GM18858 (cell line): ENCODE data around the gene ADCY5.

Experiments
- ATAC-seq: cut with Tn5 transposase; IDR thresholded peaks from one replicate; pipeline ENCODE4 v1.9.1; 2021; ENCODE audit not compliant: unreplicated experiment

Gene ADCY5

GRCh38 chr3:123372686-123373473 is 76.0 kb downstream of the ADCY5 start:
- no peak for ATAC-seq

GRCh38 chr3:123371859-123372685 is 76.8 kb downstream of the ADCY5 start:
- no peak for ATAC-seq

- ATAC-seq, result no peak
Measured at GRCh38 chr3:123371426-123371825, 77.5 kb downstream of the ADCY5 start.

- ATAC-seq, result no peak
Measured at GRCh38 chr3:123370819-123371218, 78.1 kb downstream of the ADCY5 start.

DNA sequence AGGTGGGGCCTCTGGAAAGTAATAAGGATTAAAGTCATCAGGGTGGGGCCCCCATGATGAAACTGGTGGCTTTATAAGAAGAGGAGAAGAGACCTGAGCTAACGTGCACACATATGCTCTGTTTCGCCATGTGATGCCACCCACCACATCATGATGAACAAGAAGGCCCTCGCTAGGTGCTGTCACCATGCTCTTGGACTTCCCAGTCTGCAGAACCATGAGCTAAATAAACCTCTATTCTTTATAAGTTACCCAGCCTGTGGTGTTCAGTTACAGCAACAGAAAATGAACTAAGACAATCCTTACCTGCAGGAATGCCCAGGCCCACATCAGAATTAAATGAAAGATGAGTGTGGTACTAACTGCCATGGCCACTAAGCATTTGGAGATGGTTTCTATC is 79.8 kb downstream of the ADCY5 start:
- ATAC-seq, result no peak

DNA sequence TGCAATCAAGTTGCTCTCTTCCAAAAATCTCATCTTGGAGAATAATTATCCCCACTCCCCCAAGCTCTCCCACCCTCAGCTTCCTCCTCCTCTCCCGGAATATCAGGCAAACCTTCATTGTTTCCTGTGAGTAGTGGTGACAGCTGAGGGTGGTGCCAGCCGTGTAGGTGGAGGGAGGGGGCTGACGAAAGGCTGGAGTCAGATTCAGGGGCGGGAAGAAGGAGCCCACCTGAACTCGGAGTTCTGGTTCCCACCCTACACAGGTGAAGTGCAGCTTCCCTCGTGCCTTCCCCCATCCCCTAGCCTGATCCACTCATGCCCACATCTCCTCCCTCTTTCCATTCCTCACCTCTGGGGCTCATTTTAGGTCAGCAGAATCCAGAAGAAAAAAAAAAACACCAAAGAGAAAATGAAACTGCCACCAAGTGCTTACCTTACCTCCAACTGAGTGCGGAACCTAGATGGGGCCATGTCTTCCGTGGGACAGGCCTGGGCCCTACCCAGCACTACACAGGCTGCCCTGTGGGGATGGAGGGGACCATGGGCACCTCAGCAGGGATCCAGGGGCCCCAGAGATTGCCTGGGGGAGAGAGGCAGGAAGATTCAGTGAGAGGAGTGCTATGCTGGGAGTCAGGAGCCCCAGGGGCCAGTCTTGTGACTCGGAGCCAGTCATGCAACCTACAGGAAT is 81.3 kb downstream of the ADCY5 start:
- ATAC-seq, result no peak

GRCh38 chr3:123365450-123366143 is 83.3 kb downstream of the ADCY5 start:
- no peak for ATAC-seq

DNA sequence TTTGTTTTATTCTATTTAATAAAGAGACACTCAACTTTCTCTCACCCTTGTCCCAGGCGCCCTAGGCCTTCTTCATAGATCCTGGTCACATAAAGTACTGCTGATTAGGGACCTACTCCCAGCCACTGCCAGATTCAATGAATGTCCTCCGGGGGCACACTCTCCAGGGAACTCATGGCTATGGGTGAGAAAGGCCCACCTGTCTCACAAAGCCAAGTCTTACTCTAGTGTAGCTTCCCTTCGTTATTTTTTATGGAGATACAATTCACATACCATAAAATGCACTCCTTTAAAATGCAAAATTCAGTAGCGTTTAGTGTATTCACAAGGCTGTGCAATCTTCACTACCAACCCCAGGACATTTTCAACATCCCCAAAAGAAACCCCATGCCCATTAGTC is 87.8 kb downstream of the ADCY5 start:
- no peak for ATAC-seq

- no peak for ATAC-seq
Measured at GRCh38 chr3:123357275-123357674, 91.6 kb downstream of the ADCY5 start.

- ATAC-seq, result no peak
Measured at GRCh38 chr3:123353850-123354233, 95.0 kb downstream of the ADCY5 start.

DNA sequence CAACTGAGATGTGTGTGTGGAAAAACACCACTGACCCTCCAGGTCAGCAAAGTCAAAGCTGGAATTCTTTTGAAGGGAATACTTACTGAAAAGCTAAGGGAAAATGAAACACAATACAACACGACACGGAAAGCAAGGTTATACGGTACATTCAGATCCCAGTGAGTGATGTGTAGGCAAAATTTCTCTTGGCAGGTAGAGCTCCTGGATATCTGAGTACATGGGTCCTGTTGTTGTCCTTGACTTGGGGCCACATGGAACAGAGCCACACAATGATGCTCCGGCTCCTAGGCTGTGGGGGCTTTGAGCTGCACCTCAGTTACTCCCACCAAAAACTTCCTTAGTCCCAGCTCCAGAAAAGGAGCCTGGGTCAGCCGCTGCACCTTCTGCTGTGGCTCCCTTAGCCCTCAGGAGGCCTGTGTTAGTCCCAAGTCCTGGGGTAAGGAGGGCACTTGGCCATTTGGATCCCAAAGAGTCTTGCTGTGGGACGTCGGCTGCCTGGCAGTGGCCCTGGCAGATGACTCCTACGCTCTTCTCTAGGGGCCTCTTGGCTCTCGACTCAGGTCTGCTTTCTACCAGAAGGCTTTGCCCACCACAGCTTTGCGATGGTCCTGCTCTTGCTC is 95.6 kb downstream of the ADCY5 start:
- no peak for ATAC-seq

DNA sequence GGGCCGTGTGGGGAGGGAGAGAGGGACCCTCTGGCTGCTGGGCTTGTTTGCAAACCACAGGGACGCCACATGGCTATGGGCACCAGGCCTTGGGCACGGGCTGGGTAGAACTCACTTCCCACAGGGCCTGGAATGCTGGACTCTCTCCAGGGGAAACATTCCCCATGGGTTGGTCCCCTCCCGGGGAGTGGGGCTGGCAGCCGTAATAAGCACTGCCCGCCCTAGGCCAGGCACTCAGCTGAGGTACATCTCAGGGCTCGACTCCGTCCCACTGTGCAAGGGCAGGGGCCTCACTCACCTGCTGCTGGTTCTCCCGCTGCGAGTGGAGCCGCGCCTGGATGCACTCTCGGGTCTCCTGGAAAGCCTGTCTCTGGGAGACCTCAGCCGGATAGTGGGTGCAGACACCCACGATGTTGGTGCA is 96.7 kb downstream of the ADCY5 start:
- ATAC-seq, result no peak

DNA sequence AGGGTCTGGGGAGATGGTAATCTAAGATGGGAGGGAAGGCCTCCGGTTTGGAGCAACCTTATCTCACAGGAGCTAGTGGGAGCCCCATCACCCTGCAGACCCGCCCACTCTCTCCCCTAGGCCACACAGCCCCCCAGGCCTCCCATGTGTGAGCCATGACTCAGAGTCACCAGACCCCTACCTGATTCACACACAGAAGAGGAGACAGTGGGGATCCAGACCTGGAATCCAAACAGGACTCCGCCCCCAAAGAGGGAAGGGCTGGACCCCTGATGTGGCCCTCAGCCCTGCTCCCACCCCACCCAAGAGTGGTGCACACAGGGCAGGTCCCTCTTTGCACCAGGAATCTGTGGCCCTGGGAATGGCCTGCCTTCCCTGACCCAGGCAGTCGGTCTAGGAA is 97.4 kb downstream of the ADCY5 start:
- ATAC-seq, result no peak

- no peak for ATAC-seq
Measured at GRCh38 chr3:123350971-123351370, 97.9 kb downstream of the ADCY5 start.

GRCh38 chr3:123349566-123350435 is 99.1 kb downstream of the ADCY5 start:
- ATAC-seq, result no peak

DNA sequence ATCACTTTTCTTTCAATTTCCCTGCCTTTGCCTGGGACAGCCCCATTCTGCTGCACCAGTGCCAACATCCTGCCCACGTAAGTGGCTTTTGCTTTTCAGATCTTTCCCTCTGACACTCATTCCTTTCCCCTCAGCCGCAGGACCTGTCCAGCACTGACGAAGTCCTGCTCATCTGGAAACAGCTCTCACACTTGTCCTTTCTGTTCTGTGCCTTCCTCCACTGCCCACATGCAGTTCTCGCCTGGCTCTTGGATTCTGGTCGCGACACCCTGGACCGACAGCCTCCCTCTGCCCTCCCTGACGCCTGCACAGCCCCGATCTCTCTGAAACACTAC is 99.7 kb downstream of the ADCY5 start:
- no peak for ATAC-seq

GRCh38 chr3:123348471-123349200 is 100.3 kb downstream of the ADCY5 start:
- no peak for ATAC-seq

DNA sequence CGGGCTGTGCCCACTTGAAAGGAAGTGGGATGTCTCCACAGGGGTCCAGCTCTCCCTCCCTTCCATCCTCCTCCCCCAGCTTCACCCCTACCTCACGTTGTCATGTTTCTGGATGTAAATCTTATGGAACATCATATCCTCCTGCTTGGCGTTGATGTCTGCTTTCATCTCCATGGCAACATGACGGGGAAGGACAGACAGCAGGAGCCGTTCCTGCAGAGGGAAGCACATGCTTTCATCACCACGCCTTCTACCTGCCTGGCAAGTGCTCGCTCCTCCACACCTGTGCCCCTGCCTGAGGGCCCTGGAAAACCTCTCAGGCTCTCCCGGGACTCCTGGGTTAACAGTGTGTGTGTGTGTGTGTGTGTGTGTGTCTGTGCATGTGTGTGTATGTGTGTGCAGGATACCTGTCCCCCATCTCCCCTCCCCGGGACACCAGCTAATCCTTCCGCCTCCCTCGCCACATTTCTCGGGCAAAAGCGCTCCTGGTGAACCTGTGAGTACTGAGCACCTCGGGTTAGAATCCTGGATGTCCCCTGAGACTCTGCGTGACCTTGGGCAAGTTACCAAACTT is 101.1 kb downstream of the ADCY5 start:
- ATAC-seq, result no peak

DNA sequence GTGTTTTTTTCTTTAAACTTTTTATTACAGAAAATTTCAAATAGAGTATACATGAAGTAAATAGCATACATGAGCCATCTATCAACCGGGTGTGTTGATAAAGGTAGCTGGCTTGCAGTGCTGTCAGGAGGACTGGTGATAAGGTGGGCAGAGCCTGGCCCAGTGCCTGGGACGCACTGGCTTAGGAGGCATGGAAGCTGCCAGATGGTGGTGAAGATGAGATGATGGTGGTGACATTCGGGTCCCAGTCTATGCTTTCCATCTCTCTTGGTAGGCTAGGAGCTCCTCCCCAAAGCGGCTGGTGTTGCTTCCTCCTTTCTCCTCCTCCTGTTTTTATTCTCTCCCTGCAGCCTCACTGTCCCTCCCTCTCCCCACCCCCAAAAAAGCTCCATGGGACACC is 101.7 kb downstream of the ADCY5 start:
- ATAC-seq, result no peak
